Rectal smooth muscle tissue (tissue), 1 donor: ENCODE results near the gene AKAP17A.

ENCODE experiments used
- H3K27ac ChIP-seq: one replicate; pipeline ENCODE4 v1.7.0; 2013; ENCODE audit warnings: low read depth, low read length, inconsistent platforms
- H3K27me3 ChIP-seq: one replicate; pipeline ENCODE4 v1.7.0; 2013; ENCODE audit warnings: low read length; ENCODE audit not compliant: control insufficient read depth, insufficient read depth
- H3K36me3 ChIP-seq: one replicate; pipeline ENCODE4 v1.7.0; 2013; ENCODE audit warnings: low read length; ENCODE audit not compliant: control insufficient read depth, insufficient read depth
- H3K4me1 ChIP-seq: one replicate; pipeline ENCODE4 v1.7.0; 2013; ENCODE audit warnings: low read length; ENCODE audit not compliant: control insufficient read depth, insufficient read depth
- H3K4me3 ChIP-seq: one replicate; pipeline ENCODE4 v1.7.0; 2013; ENCODE audit warnings: low read length
- H3K9ac ChIP-seq: one replicate; pipeline ENCODE4 v1.7.0; 2013; ENCODE audit warnings: low read length

The AKAP17A gene

GRCh38 chrX:1591863-1592469 is 562 bp downstream of the AKAP17A start:
- Histone ChIP-seq H3K36me3 (peaks cover 27% of the 10 kb centered on the region), H3K27ac (peak overlapping the region; percentile 64), H3K4me3 (peak overlapping the region; percentile 84)

GRCh38 chrX:1592470-1593142 is 1.2 kb downstream of the AKAP17A start:
- no peaks in the 10 kb centered on the region for H3K27me3 ChIP-seq
- peaks cover 33% of the 10 kb centered on the region for H3K36me3 ChIP-seq
- peak overlapping the region; percentile 25 for H3K9ac ChIP-seq
- H3K27ac ChIP-seq: no peak overlapping the region
- peaks cover 6% of the 10 kb centered on the region for H3K4me1 ChIP-seq
- peak overlapping the region; percentile 84 for H3K4me3 ChIP-seq

More at GRCh38 chrX:1591863-1592469, 562 bp downstream of the AKAP17A start:
- Histone ChIP-seq H3K27me3 (no peaks in the 10 kb centered on the region), H3K4me1 (peaks cover 6% of the 10 kb centered on the region), H3K9ac (peak overlapping the region; percentile 20)

DNA sequence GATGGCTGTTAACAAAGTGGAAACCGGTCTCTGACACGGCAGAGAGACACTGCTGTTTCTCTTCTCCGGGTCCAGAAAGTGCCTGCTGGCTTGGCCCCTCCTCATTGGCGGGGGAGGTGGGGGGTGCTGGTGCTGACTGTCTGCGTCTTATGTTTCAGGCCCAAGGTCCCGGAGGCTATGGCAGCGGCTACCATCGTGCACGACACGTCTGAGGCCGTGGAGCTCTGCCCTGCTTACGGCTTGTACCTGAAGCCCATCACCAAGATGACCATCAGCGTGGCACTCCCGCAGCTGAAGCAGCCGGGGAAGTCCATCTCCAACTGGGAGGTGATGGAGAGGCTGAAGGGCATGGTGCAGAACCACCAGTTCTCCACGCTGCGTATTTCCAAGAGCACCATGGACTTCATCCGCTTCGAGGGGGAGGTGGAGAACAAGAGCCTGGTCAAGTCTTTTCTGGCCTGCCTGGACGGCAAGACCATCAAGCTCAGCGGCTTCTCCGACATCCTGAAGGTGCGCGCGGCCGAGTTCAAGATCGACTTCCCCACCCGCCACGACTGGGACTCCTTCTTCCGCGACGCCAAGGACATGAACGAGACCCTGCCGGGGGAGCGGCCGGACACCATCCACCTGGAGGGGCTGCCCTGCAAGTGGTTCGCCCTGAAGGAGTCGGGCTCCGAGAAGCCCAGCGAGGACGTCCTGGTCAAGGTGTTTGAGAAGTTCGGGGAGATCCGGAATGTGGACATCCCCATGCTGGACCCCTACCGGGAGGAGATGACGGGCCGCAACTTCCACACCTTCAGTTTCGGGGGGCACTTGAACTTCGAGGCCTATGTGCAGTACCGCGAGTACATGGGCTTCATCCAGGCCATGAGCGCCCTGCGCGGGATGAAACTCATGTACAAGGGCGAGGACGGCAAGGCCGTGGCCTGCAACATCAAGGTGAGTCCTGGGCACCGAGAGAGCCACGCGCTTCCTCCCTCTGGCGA is 2.2 kb downstream of the AKAP17A start:
- peaks cover 6% of the 10 kb centered on the region for H3K4me1 ChIP-seq
- H3K27ac ChIP-seq: no peak overlapping the region
- no peak overlapping the region for H3K9ac ChIP-seq
- peaks cover 40% of the 10 kb centered on the region for H3K36me3 ChIP-seq
- peak overlapping the region; percentile 84 for H3K4me3 ChIP-seq
- no peaks in the 10 kb centered on the region for H3K27me3 ChIP-seq

DNA sequence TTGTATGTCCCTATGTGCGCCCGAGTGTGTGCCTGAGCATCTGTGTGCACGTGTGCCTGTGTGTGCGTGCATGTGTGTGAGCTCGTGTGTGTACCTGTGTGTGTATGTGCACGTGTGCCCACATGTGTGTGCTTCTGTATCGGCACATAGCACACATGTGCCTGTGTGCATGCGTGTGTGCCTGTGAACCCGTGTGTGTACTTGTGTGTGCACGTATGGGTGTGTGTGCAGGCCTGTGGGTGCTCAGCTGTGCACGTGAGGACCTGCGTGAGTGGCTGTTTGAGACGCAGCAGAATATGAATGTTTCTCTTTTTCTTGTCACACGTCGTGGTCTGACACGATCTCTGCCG is 4.3 kb downstream of the AKAP17A start:
- Histone ChIP-seq H3K27ac (no peak overlapping the region), H3K36me3 (peaks cover 61% of the 10 kb centered on the region), H3K27me3 (no peaks in the 10 kb centered on the region), H3K9ac (no peak overlapping the region), H3K4me3 (no peak overlapping the region), H3K4me1 (peaks cover 6% of the 10 kb centered on the region)

DNA sequence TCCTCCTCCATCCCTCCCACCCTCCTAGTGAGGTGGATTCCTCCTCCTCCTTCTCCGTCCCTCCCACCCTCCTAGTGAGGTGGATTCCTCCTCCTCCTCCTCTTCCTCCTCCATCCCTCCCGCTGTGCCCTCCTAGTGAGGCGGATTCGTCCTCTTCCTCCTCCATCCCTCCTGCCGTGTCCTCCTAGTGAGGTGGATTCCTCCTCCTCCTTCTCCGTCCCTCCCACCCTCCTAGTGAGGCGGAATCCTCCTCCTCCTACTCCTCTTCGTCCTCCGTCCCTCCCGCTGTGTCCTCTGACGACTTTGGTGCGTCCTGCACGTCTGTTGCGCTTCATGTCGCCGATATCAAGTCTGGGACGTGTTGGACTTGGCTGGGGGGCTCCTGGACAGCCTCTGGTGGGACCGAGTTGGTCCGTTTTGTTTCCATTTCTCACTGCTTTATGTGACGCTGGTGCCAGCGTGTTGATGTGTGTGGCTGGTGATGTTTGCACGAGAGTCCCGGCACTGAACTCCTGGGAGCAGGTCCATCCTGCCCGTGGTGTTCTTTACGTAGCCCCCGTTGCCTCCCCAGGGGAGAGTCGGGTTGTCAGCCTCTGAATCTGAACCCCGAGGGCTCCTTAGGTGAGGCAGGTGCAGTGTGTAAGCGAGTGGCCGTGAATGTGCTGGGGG is 5.4 kb downstream of the AKAP17A start:
- no peak overlapping the region for H3K27ac ChIP-seq
- H3K4me3 ChIP-seq: no peak overlapping the region
- peaks cover 6% of the 10 kb centered on the region for H3K4me1 ChIP-seq
- H3K36me3 ChIP-seq: peaks cover 71% of the 10 kb centered on the region
- no peak overlapping the region for H3K9ac ChIP-seq
- H3K27me3 ChIP-seq: no peaks in the 10 kb centered on the region

GRCh38 chrX:1597345-1598020 is 6.1 kb downstream of the AKAP17A start:
- Histone ChIP-seq H3K27me3 (no peaks in the 10 kb centered on the region), H3K9ac (no peak overlapping the region), H3K4me3 (no peak overlapping the region), H3K27ac (no peak overlapping the region), H3K4me1 (peaks cover 6% of the 10 kb centered on the region), H3K36me3 (peaks cover 78% of the 10 kb centered on the region)

DNA sequence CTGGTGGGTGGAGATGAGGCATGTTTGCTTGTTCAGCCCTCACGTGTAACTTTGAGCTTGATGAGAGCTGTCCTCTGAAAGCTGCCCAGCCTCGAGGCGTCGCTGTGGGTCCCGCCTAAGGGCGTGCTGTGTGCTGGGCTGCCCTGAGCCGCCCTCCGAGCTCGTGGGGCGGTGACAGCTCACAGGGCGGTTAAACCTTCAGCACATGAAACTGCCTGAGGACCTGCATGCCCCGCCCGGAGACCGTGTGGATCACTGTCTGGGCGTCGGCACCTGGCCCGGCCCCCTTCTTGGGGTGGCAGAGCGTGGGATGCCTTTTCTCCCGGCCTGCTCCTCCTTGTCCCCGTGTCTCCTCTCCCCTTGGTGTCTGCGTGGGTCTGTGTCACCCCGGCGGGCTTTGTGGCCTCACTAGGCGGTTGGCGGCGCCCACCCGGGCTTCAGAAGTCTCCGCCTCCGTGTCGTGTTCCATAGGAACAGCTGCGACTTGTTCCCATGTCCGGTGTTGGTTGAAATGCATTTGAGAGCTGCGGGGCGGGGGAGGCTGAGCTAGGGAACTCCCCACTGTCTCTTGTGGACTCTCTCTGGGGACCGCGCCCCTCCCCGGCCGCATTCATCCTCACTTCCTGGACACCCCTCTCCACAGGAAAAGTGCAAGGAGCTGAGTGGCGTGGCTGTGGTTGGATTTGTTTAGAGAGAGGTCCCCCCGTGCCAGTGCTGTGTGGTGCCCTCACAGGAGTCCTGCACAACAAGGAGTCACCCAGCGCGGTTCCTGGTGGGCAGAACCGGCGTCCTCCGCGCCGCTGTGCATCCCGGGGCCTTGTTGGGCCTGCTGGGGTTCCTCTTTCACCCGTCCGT is 6.8 kb downstream of the AKAP17A start:
- Histone ChIP-seq H3K36me3 (peaks cover 79% of the 10 kb centered on the region), H3K4me1 (peaks cover 3% of the 10 kb centered on the region)

GRCh38 chrX:1598876-1599790 is 7.7 kb downstream of the AKAP17A start:
- Histone ChIP-seq H3K9ac (no peak overlapping the region), H3K27ac (no peak overlapping the region), H3K4me3 (no peak overlapping the region), H3K36me3 (peaks cover 74% of the 10 kb centered on the region), H3K4me1 (no peaks in the 10 kb centered on the region), H3K27me3 (no peaks in the 10 kb centered on the region)

More for the DNA sequence above, 6.8 kb downstream of the AKAP17A start:
- Histone ChIP-seq H3K27me3 (no peaks in the 10 kb centered on the region), H3K4me3 (no peak overlapping the region), H3K27ac (no peak overlapping the region), H3K9ac (no peak overlapping the region)

GRCh38 chrX:1599791-1600405 is 8.5 kb downstream of the AKAP17A start:
- Histone ChIP-seq H3K4me3 (no peak overlapping the region), H3K27ac (no peak overlapping the region), H3K36me3 (peaks cover 68% of the 10 kb centered on the region)

DNA sequence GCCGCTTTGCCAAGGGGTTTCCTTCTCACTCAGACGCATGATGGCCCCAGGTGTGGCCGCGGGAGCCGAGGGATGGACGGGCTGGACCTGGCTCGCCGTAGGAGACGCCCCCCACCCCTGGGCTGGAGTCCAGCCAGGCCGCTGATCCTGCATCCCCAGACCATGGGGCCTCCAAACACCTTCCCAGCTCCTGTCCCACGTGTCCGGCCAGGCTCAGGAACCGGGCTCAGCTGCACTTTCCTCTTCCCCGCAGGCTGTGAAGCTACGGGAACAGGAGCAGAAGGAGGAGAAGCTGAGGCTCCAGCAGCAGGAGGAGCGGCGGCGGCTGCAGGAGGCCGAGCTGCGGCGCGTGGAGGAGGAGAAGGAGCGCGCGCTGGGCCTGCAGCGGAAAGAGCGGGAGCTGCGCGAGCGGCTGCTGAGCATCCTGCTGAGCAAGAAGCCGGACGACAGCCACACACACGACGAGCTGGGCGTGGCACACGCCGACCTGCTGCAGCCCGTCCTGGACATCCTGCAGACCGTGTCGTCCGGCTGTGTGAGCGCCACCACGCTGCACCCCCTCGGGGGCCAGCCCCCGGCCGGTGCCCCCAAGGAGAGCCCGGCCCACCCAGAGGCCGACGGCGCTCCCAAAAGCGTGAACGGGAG is 9.1 kb downstream of the AKAP17A start:
- Histone ChIP-seq H3K9ac (no peak overlapping the region), H3K36me3 (peaks cover 62% of the 10 kb centered on the region)

More at GRCh38 chrX:1599791-1600405, 8.5 kb downstream of the AKAP17A start:
- Histone ChIP-seq H3K27me3 (no peaks in the 10 kb centered on the region), H3K4me1 (no peaks in the 10 kb centered on the region), H3K9ac (no peak overlapping the region)

More for the DNA sequence above, 9.1 kb downstream of the AKAP17A start:
- Histone ChIP-seq H3K27ac (no peak overlapping the region), H3K4me3 (no peak overlapping the region), H3K4me1 (no peaks in the 10 kb centered on the region), H3K27me3 (no peaks in the 10 kb centered on the region)
